Activated T-helper 1 cell treated with anti-CD3 and anti-CD28 coated beads, Interleukin-2, amount 50 U/mL, for 16 hours (primary cell): ENCODE data around the gene TIFAB.

Source experiments
- DNase-seq, 2 donors: peaks; one replicate each; pipeline ENCODE4 v3.0.0-alpha.2; 2020; ENCODE audit warnings: low read depth in 1 of 2, low spot score in 1 of 2

TIFAB gene

GRCh38 chr5:135460246-135461033 lies 8.3 kb upstream of the TIFAB start:
- DNase-seq: no peak

GRCh38 chr5:135458921-135459331 lies 6.8 kb upstream of the TIFAB start:
- no peak for DNase-seq

- DNase-seq: no peak
These were observed 6.2 kb upstream of the TIFAB start for GRCh38 chr5:135458356-135458755.

GRCh38 chr5:135457424-135458071 lies 5.4 kb upstream of the TIFAB start:
- peak; percentile 19 to 24 for DNase-seq

GRCh38 chr5:135456238-135457099 lies 4.3 kb upstream of the TIFAB start:
- DNase-seq: no peak

- no peak for DNase-seq
These were observed 3.7 kb upstream of the TIFAB start for GRCh38 chr5:135455876-135456237.

GRCh38 chr5:135454946-135455345 lies 2.8 kb upstream of the TIFAB start:
- no peak for DNase-seq

- DNase-seq: no peak
These were observed 1.5 kb upstream of the TIFAB start for GRCh38 chr5:135453613-135454012.

GRCh38 chr5:135451581-135452320 lies 400 bp downstream of the TIFAB start:
- no peak for DNase-seq

- no peak for DNase-seq
These were observed 1.2 kb downstream of the TIFAB start for GRCh38 chr5:135450952-135451351.

- DNase-seq: no peak
These were observed 1.8 kb downstream of the TIFAB start for GRCh38 chr5:135450336-135450735.

- DNase-seq: no peak
These were observed 2.5 kb downstream of the TIFAB start for GRCh38 chr5:135449644-135450043.

- DNase-seq: no peak
These were observed 3.2 kb downstream of the TIFAB start for GRCh38 chr5:135448791-135449507.

GRCh38 chr5:135448071-135448739 lies 3.9 kb downstream of the TIFAB start:
- DNase-seq: no peak

- DNase-seq: no peak
These were observed 4.7 kb downstream of the TIFAB start, which contains the start of gene DCANP1 for GRCh38 chr5:135447298-135447929. DCANP1 (minus strand) TSS chr5:135447348; CDS start chr5:135447108, 240 bp downstream.

- no peak for DNase-seq
These were observed 5.5 kb downstream of the TIFAB start for GRCh38 chr5:135446615-135447014.

GRCh38 chr5:135446206-135446605 lies 5.9 kb downstream of the TIFAB start:
- no peak for DNase-seq

- no peak for DNase-seq
These were observed 6.7 kb downstream of the TIFAB start for GRCh38 chr5:135445306-135445985.

GRCh38 chr5:135444881-135445280 lies 7.3 kb downstream of the TIFAB start:
- DNase-seq: no peak
